ENCODE data around the gene MTAP. TPM values are rescaled to one million over a fixed set of nuclear protein-coding genes. Genes with fewer than 3 reads are reported as not detected.

Gene MTAP
- total RNA-seq, 1 donor from 2014 or later: 56.1 TPM

GRCh38 chr9:21941337-21941995, 139.0 kb downstream of the MTAP start:
- Histone ChIP-seq H3K27me3 (ENCODE audit: insufficient read depth, low read length) (no peaks in the 10 kb centered on the region), H2AFZ (ENCODE audit: low read depth, low read length) (no peak overlapping the region), H3K9me3 (ENCODE audit: insufficient read depth, low read depth, low read length) (no peaks in the 10 kb centered on the region), H4K20me1 (ENCODE audit: insufficient read depth, low read length) (no peaks in the 10 kb centered on the region), H3K79me2 (ENCODE audit: insufficient read depth, low read length) (no peaks in the 10 kb centered on the region), H3K4me1 (ENCODE audit: insufficient read depth, low read length) (no peaks in the 10 kb centered on the region), H3K4me3 (ENCODE audit: insufficient read depth, low read depth, low read length) (no peak overlapping the region), H3K36me3 (ENCODE audit: insufficient read depth, low read length) (no peaks in the 10 kb centered on the region), H3K27ac (ENCODE audit: low read depth, low read length) (no peak overlapping the region), H3K4me2 (ENCODE audit: low read length) (no peak overlapping the region), H3K9ac (ENCODE audit: low read length) (no peak overlapping the region)
- no peaks in the 10 kb centered on the region for H3K27me3 Mint-ChIP-seq (ENCODE audit: low read depth, unreplicated experiment)
- DNase-seq (ENCODE audit: low read depth): no peak
- no peaks in the 10 kb centered on the region for H3K4me1 Mint-ChIP-seq (ENCODE audit: low read depth, unreplicated experiment)
- H3K36me3 Mint-ChIP-seq (ENCODE audit: low read depth, unreplicated experiment): no peaks in the 10 kb centered on the region
- no peak for TF ChIP-seq EZH2 (IDR thresholded peaks at IDR 0.05; ENCODE audit: insufficient read depth, low read length)
- TF ChIP-seq CTCF (IDR thresholded peaks at IDR 0.05; ENCODE audit: insufficient read depth, low read depth, low read length): no peak
- H3K9me3 Mint-ChIP-seq (ENCODE audit: unreplicated experiment): peaks cover 5% of the 10 kb centered on the region
- no peak overlapping the region for H3K27ac Mint-ChIP-seq (ENCODE audit: unreplicated experiment)
- no peak overlapping the region for H3K4me3 Mint-ChIP-seq (ENCODE audit: unreplicated experiment)
- no peak for FAIRE-seq

GRCh38 chr9:21943464-21943863, 141.0 kb downstream of the MTAP start:
- H3K4me1 Mint-ChIP-seq (ENCODE audit: low read depth, unreplicated experiment): no peaks in the 10 kb centered on the region
- no peak overlapping the region for H3K4me2 ChIP-seq (ENCODE audit: low read length)
- H3K79me2 ChIP-seq (ENCODE audit: insufficient read depth, low read length): no peaks in the 10 kb centered on the region
- H2AFZ ChIP-seq (ENCODE audit: low read depth, low read length): no peak overlapping the region
- no peak overlapping the region for H3K4me3 Mint-ChIP-seq (ENCODE audit: unreplicated experiment)
- H3K36me3 ChIP-seq (ENCODE audit: insufficient read depth, low read length): no peaks in the 10 kb centered on the region
- no peaks in the 10 kb centered on the region for H3K4me1 ChIP-seq (ENCODE audit: insufficient read depth, low read length)
- H3K36me3 Mint-ChIP-seq (ENCODE audit: low read depth, unreplicated experiment): no peaks in the 10 kb centered on the region
- no peaks in the 10 kb centered on the region for H3K9me3 ChIP-seq (ENCODE audit: insufficient read depth, low read depth, low read length)
- no peak for DNase-seq (ENCODE audit: low read depth)
- no peak overlapping the region for H3K27ac ChIP-seq (ENCODE audit: low read depth, low read length)
- TF ChIP-seq CTCF (IDR thresholded peaks at IDR 0.05; ENCODE audit: insufficient read depth, low read depth, low read length): no peak
- TF ChIP-seq EZH2 (IDR thresholded peaks at IDR 0.05; ENCODE audit: insufficient read depth, low read length): no peak
- no peak overlapping the region for H3K9ac ChIP-seq (ENCODE audit: low read length)
- H3K27me3 ChIP-seq (ENCODE audit: insufficient read depth, low read length): no peaks in the 10 kb centered on the region
- H3K27me3 Mint-ChIP-seq (ENCODE audit: low read depth, unreplicated experiment): no peaks in the 10 kb centered on the region
- H3K9me3 Mint-ChIP-seq (ENCODE audit: unreplicated experiment): peaks cover 7% of the 10 kb centered on the region
- H3K4me3 ChIP-seq (ENCODE audit: insufficient read depth, low read depth, low read length): no peak overlapping the region
- H3K27ac Mint-ChIP-seq (ENCODE audit: unreplicated experiment): no peak overlapping the region
- H4K20me1 ChIP-seq (ENCODE audit: insufficient read depth, low read length): no peaks in the 10 kb centered on the region
- no peak for FAIRE-seq

GRCh38 chr9:21945606-21946005, 143.2 kb downstream of the MTAP start:
- TF ChIP-seq EZH2 (IDR thresholded peaks at IDR 0.05; ENCODE audit: insufficient read depth, low read length) (no peak), CTCF (IDR thresholded peaks at IDR 0.05; ENCODE audit: insufficient read depth, low read depth, low read length) (no peak)
- Histone ChIP-seq H3K27me3 (ENCODE audit: insufficient read depth, low read length) (no peaks in the 10 kb centered on the region), H3K4me3 (ENCODE audit: insufficient read depth, low read depth, low read length) (no peak overlapping the region), H3K4me1 (ENCODE audit: insufficient read depth, low read length) (no peaks in the 10 kb centered on the region), H3K4me2 (ENCODE audit: low read length) (no peak overlapping the region), H3K9me3 (ENCODE audit: insufficient read depth, low read depth, low read length) (no peaks in the 10 kb centered on the region), H3K9ac (ENCODE audit: low read length) (no peak overlapping the region), H4K20me1 (ENCODE audit: insufficient read depth, low read length) (no peaks in the 10 kb centered on the region), H3K79me2 (ENCODE audit: insufficient read depth, low read length) (no peaks in the 10 kb centered on the region), H3K36me3 (ENCODE audit: insufficient read depth, low read length) (no peaks in the 10 kb centered on the region), H3K27ac (ENCODE audit: low read depth, low read length) (no peak overlapping the region), H2AFZ (ENCODE audit: low read depth, low read length) (no peak overlapping the region)
- Mint-ChIP-seq H3K9me3 (ENCODE audit: unreplicated experiment) (peaks cover 11% of the 10 kb centered on the region), H3K27me3 (ENCODE audit: low read depth, unreplicated experiment) (no peaks in the 10 kb centered on the region), H3K36me3 (ENCODE audit: low read depth, unreplicated experiment) (no peaks in the 10 kb centered on the region), H3K27ac (ENCODE audit: unreplicated experiment) (no peak overlapping the region), H3K4me3 (ENCODE audit: unreplicated experiment) (no peak overlapping the region), H3K4me1 (ENCODE audit: low read depth, unreplicated experiment) (no peaks in the 10 kb centered on the region)
- FAIRE-seq: no peak
- DNase-seq (ENCODE audit: low read depth): no peak
